Activated naive CD4-positive, alpha-beta T cell treated with anti-CD3 and anti-CD28 coated beads, Interleukin-2, amount 10 ng/mL, durations not matched to agents 7 days and 5 days (primary cell): ENCODE data around the gene SLFN11.

ENCODE experiments used
- CTCF ChIA-PET: fragments of 350-600 bp; sonication (Branson Sonifier 250); formaldehyde crosslinking; loops from one replicate; lab custom pipeline; 2021; ENCODE audit warnings: antibody characterized with exemption; lab: Charles Lee
- DNase-seq: peaks from one replicate; pipeline ENCODE4 v3.0.0-alpha.2; 2020
- H3K27ac Mint-ChIP-seq: one replicate; pipeline ENCODE4 v1.8.0; 2021; ENCODE audit warnings: mild to moderate bottlenecking, moderate library complexity, mixed read lengths
- H3K27me3 Mint-ChIP-seq: one replicate; pipeline ENCODE4 v1.8.0; 2021; ENCODE audit warnings: mild to moderate bottlenecking, mixed read lengths
- H3K36me3 Mint-ChIP-seq: one replicate; pipeline ENCODE4 v1.8.0; 2021; ENCODE audit warnings: mixed read lengths
- H3K4me1 Mint-ChIP-seq: one replicate; pipeline ENCODE4 v1.8.0; 2021; ENCODE audit warnings: mixed read lengths
- H3K4me3 Mint-ChIP-seq: one replicate; pipeline ENCODE4 v1.8.0; 2021; ENCODE audit warnings: mild to moderate bottlenecking, moderate library complexity, mixed read lengths
- H3K9me3 Mint-ChIP-seq: one replicate; pipeline ENCODE4 v1.8.0; 2021; ENCODE audit warnings: mixed read lengths

Gene SLFN11

GRCh38 chr17:35376245-35376644 lies 2.8 kb upstream of the SLFN11 start:
- no peak overlapping the region for H3K4me3 Mint-ChIP-seq
- peaks cover 3% of the 10 kb centered on the region for H3K27me3 Mint-ChIP-seq
- no peak overlapping the region for H3K27ac Mint-ChIP-seq
- peaks cover 6% of the 10 kb centered on the region for H3K9me3 Mint-ChIP-seq
- H3K36me3 Mint-ChIP-seq = peaks cover 10% of the 10 kb centered on the region
- no peak for DNase-seq
- H3K4me1 Mint-ChIP-seq = peaks cover 31% of the 10 kb centered on the region
- CTCF ChIA-PET = interaction anchor here (0.6 kb wide), 1 partner anchor 63 kb away, joined by 3 read pairs; no protein-coding TSS in a partner anchor

GRCh38 chr17:35374766-35375344 lies 1.4 kb upstream of the SLFN11 start:
- peaks cover 45% of the 10 kb centered on the region for H3K4me1 Mint-ChIP-seq
- CTCF ChIA-PET = interaction anchor here (0.6 to 0.7 kb wide), 2 partner anchors 120 to 372 kb away, joined by 4 read pairs; no protein-coding TSS in a partner anchor
- peaks cover 22% of the 10 kb centered on the region for H3K36me3 Mint-ChIP-seq
- H3K27me3 Mint-ChIP-seq = no peaks in the 10 kb centered on the region
- H3K4me3 Mint-ChIP-seq = peak overlapping the region; percentile 95
- H3K27ac Mint-ChIP-seq = peak overlapping the region; percentile 96
- DNase-seq = no peak
- peaks cover 19% of the 10 kb centered on the region for H3K9me3 Mint-ChIP-seq

DNA sequence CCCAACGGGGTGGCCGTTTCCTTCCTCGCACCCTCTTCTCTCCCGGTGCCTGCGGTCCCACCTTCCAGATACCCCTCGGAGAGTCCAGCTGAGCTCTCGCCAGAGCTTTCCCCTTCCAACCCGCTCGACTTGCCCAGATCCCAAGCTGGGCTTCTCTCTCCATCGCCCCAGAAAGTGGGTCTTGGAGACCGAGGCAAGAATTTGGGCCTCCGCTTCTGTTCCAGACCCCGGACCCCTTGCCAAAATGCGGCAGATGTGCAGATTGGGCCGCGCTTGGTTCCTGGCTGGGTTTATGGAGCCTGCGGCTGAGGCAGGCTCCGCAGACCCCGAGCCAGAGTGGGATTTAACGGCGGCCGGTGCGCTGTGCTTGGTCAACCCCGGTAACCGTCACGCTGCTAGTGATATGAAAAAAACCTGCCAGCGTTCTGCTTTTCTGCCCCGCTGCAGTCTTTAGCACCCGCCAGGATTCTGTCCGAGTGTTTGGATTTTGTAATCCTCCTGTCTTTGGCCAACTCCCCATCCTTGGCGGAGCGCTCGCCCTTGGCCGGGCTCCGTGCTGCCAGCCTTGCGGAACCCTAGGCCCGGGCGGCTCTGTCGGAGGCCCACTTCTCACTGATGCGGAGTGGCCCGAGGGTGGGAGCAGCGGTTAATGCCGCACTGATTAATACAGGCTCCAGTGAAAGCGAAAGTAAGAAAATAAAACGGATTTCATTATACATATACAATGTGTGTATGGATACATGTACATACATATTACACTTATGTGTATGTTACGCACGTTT lies 754 bp upstream of the SLFN11 start:
- no peaks in the 10 kb centered on the region for H3K27me3 Mint-ChIP-seq
- peaks cover 24% of the 10 kb centered on the region for H3K9me3 Mint-ChIP-seq
- H3K4me1 Mint-ChIP-seq = peaks cover 51% of the 10 kb centered on the region
- peaks cover 28% of the 10 kb centered on the region for H3K36me3 Mint-ChIP-seq
- H3K27ac Mint-ChIP-seq = peak overlapping the region; percentile 96
- CTCF ChIA-PET = interaction anchor here (1.3 to 1.4 kb wide), 2 partner anchors 159 to 165 kb away, joined by 3 to 9 read pairs; no protein-coding TSS in a partner anchor
- DNase-seq = peak; percentile 61
- H3K4me3 Mint-ChIP-seq = peak overlapping the region; percentile 95

- H3K9me3 Mint-ChIP-seq = peaks cover 24% of the 10 kb centered on the region
- peaks cover 60% of the 10 kb centered on the region for H3K4me1 Mint-ChIP-seq
- peaks cover 38% of the 10 kb centered on the region for H3K36me3 Mint-ChIP-seq
- peak overlapping the region; percentile 95 for H3K4me3 Mint-ChIP-seq
- peak overlapping the region; percentile 96 for H3K27ac Mint-ChIP-seq
- CTCF ChIA-PET = interaction anchor here (0.9 to 2.1 kb wide), 7 partner anchors 12 to 166 kb away, joined by 3 to 9 read pairs (median 4); partner anchors contain the start of gene SLFN13
- H3K27me3 Mint-ChIP-seq = no peaks in the 10 kb centered on the region
- peak; percentile 54 for DNase-seq
Measured at GRCh38 chr17:35372846-35373533, 431 bp downstream of the SLFN11 start.

DNA sequence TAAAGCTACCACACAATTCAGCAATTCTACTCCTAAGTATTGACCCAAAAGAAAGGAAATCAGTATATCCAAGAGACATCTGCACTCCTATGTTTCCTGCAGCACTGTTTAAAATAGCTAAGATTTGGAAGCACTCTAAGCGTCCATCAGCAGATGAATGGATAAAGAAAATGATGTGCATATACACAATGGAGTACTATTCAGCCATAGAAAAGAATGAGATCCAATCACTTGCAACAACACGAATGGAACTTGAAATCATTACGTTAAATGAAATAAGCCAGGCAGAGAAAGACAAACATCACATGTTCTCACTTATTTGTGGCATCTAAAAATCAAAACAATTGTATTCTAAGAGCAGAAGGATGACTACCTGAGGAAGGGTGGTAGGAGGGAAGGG lies 1.5 kb downstream of the SLFN11 start:
- H3K4me1 Mint-ChIP-seq = peaks cover 68% of the 10 kb centered on the region

GRCh38 chr17:35368081-35368830 lies 5.2 kb downstream of the SLFN11 start:
- CTCF ChIA-PET = interaction anchor here (1.1 kb wide), 1 partner anchor 55 kb away, joined by 5 read pairs; no protein-coding TSS in a partner anchor

More for the DNA sequence above, 1.5 kb downstream of the SLFN11 start:
- no peak for DNase-seq
- Mint-ChIP-seq H3K27me3 (no peaks in the 10 kb centered on the region), H3K27ac (no peak overlapping the region), H3K9me3 (peaks cover 24% of the 10 kb centered on the region), H3K36me3 (peaks cover 43% of the 10 kb centered on the region), H3K4me3 (peak overlapping the region; percentile 95)
- CTCF ChIA-PET = interaction anchor here (1.4 to 2.1 kb wide), 3 partner anchors 11 to 76 kb away, joined by 3 to 4 read pairs (median 4); partner anchors contain the start of gene SLFN13

DNA sequence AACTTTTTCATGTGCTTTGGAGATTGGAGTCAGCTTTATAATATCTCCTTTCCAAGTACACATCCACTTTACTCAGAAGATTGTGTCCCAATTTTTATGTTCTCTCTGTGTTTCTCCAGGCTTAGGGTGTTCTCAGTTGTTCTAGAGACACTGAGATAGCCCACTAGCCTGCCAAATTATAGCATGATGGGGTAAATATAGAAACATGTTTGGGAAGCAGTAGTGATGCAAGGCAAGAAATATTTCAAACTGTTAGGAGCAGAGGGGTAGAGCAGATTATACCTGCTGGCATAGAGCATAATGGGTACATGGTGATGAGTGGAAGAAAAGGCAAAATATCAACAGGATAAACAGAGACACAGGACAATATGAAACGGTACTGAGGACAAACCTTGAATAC lies 12.4 kb downstream of the SLFN11 start:
- DNase-seq = no peak
- Mint-ChIP-seq H3K27me3 (no peaks in the 10 kb centered on the region), H3K27ac (no peak overlapping the region), H3K4me3 (no peak overlapping the region), H3K4me1 (peaks cover 20% of the 10 kb centered on the region), H3K9me3 (no peaks in the 10 kb centered on the region), H3K36me3 (peaks cover 70% of the 10 kb centered on the region)
- CTCF ChIA-PET = interaction anchor here (1.1 to 2.0 kb wide), 2 partner anchors 11 to 48 kb away, joined by 3 to 5 read pairs; no protein-coding TSS in a partner anchor

More at GRCh38 chr17:35368081-35368830, 5.2 kb downstream of the SLFN11 start:
- peak; percentile 41 for DNase-seq
- no peak overlapping the region for H3K4me3 Mint-ChIP-seq
- H3K36me3 Mint-ChIP-seq = peaks cover 65% of the 10 kb centered on the region
- H3K9me3 Mint-ChIP-seq = peaks cover 24% of the 10 kb centered on the region
- H3K4me1 Mint-ChIP-seq = peaks cover 65% of the 10 kb centered on the region
- H3K27ac Mint-ChIP-seq = peak overlapping the region; percentile 61
- no peaks in the 10 kb centered on the region for H3K27me3 Mint-ChIP-seq

- CTCF ChIA-PET = interaction anchor here (2.0 kb wide), 1 partner anchor 47 kb away, joined by 9 read pairs; no protein-coding TSS in a partner anchor
- Mint-ChIP-seq H3K36me3 (peaks cover 69% of the 10 kb centered on the region), H3K27me3 (no peaks in the 10 kb centered on the region), H3K27ac (no peak overlapping the region), H3K4me3 (no peak overlapping the region), H3K4me1 (peaks cover 18% of the 10 kb centered on the region), H3K9me3 (no peaks in the 10 kb centered on the region)
- no peak for DNase-seq
Measured at GRCh38 chr17:35359398-35359797, 14.0 kb downstream of the SLFN11 start.

- H3K9me3 Mint-ChIP-seq = no peaks in the 10 kb centered on the region
- H3K27ac Mint-ChIP-seq = no peak overlapping the region
- H3K4me1 Mint-ChIP-seq = peaks cover 11% of the 10 kb centered on the region
- no peak for DNase-seq
- H3K36me3 Mint-ChIP-seq = peaks cover 52% of the 10 kb centered on the region
- no peaks in the 10 kb centered on the region for H3K27me3 Mint-ChIP-seq
- no peak overlapping the region for H3K4me3 Mint-ChIP-seq
- CTCF ChIA-PET = no interaction called here
Measured at GRCh38 chr17:35352284-35352683, 21.1 kb downstream of the SLFN11 start.

- peaks cover 27% of the 10 kb centered on the region for H3K4me1 Mint-ChIP-seq
- peaks cover 44% of the 10 kb centered on the region for H3K36me3 Mint-ChIP-seq
- no peak overlapping the region for H3K27ac Mint-ChIP-seq
- H3K27me3 Mint-ChIP-seq = peaks cover 12% of the 10 kb centered on the region
- no peaks in the 10 kb centered on the region for H3K9me3 Mint-ChIP-seq
- DNase-seq = no peak
- H3K4me3 Mint-ChIP-seq = no peak overlapping the region
- CTCF ChIA-PET = interaction anchor here (1.0 kb wide), 1 partner anchor 37 kb away, joined by 4 read pairs; no protein-coding TSS in a partner anchor
Measured at GRCh38 chr17:35350493-35350892, 22.9 kb downstream of the SLFN11 start.

DNA sequence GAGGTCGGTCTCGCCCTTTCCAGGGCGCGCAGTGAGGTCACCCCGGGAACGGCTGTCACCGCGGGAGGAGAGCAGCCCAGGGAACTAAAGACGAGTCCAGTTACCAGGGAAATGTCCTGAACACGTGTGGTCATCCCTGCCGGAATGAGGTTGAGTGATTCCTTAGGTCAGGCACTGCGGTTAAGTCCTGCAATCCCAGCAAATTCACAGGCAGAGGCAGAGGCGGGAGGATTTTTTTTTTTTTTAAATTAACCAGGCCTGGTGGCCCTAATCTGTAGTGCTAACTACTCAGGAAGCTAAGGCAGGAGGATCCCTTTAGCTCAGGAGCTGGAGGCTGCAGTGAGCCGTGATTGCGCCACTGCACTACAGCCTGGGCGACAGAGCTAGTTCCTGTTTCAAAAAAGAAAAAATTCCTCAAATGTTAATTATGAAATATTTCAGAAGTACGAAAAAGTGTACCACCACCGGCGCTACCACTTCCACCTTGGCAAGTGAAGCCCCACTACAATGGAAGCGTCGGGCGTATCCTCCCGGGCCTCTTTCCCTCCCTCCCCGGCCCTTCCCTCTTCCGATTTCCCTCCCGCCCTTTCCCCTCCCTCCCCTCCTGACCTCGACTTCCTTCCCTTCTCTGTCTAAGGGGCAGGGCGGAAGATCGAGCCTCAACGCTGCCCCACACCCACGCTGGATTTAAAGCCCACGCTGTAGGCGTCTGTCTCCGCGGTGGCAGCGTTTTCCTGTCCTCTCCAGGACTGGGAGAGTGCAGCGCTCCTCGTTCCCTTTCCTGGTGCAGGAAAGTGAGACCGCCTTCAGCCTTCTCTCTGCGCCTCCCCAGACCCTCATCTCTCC lies 27.3 kb downstream of the SLFN11 start:
- peak; percentile 64 for DNase-seq
- Mint-ChIP-seq H3K4me3 (peak overlapping the region; percentile 77), H3K4me1 (peaks cover 65% of the 10 kb centered on the region), H3K9me3 (peaks cover 28% of the 10 kb centered on the region), H3K36me3 (peaks cover 47% of the 10 kb centered on the region), H3K27ac (peak overlapping the region; percentile 64), H3K27me3 (peaks cover 35% of the 10 kb centered on the region)
- CTCF ChIA-PET = interaction anchor here (1.5 kb wide), 1 partner anchor 34 kb away, joined by 3 read pairs; no protein-coding TSS in a partner anchor

DNA sequence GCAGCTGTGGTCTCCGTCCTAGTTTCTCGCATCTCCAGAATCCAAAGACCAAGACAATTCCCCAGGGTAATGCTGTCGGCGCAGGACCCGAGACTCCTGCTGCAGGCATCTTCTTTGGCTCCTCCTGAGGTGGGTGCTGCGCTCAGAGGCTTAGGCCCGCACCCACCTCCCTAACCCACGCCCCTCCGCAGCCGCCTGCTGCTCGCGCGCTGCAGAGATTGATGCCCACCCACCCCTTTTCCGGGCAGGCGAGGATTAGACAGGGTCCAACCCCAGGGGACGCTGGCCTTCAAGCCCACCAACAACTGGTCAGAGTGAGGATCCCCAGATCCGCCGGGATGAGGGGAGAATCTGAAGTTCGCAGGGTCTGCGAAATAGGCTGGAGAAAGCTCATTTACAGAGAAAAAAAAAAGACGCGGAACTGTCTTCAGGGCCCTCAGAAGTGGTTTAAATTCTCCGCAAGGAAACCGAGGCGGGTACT lies 27.9 kb downstream of the SLFN11 start:
- H3K4me3 Mint-ChIP-seq = peak overlapping the region; percentile 77
- no peak for DNase-seq

More for the DNA sequence above, 27.9 kb downstream of the SLFN11 start:
- CTCF ChIA-PET = interaction anchor here (1.5 kb wide), 1 partner anchor 33 kb away, joined by 3 read pairs; no protein-coding TSS in a partner anchor
- peaks cover 35% of the 10 kb centered on the region for H3K27me3 Mint-ChIP-seq
- no peak overlapping the region for H3K27ac Mint-ChIP-seq
- H3K4me1 Mint-ChIP-seq = peaks cover 72% of the 10 kb centered on the region
- peaks cover 32% of the 10 kb centered on the region for H3K9me3 Mint-ChIP-seq
- H3K36me3 Mint-ChIP-seq = peaks cover 49% of the 10 kb centered on the region
